ENCODE data around the gene LSR. TPM values are rescaled to one million over a fixed set of nuclear protein-coding genes. Genes with fewer than 3 reads are reported as not detected.

Gene LSR
- total RNA-seq, 1 experiment from 2014 or later: 0.23 TPM

Other genes starting within 250 kb of the LSR start
- gene GRAMD1A, start 248.7 kb upstream of the LSR start, total RNA-seq (2014; rRNA removed; shearing (Covaris generic)): 35.1 and 63.9 TPM in 2 replicates
- gene SCN1B, start 218.5 kb upstream of the LSR start, total RNA-seq (2014; rRNA removed; shearing (Covaris generic)): 9.3 and 13.5 TPM in 2 replicates
- gene HPN, start 207.3 kb upstream of the LSR start, total RNA-seq (2014; rRNA removed; shearing (Covaris generic)): not detected in 2 replicates
- gene FXYD3, start 133.2 kb upstream of the LSR start, total RNA-seq (2014; rRNA removed; shearing (Covaris generic)): not detected in 2 replicates
- gene LGI4, start 113.9 kb upstream of the LSR start, total RNA-seq (2014; rRNA removed; shearing (Covaris generic)): not detected in 2 replicates
- not detected in 2 replicates for gene FXYD1, start 110.2 kb upstream of the LSR start, total RNA-seq (2014; rRNA removed; shearing (Covaris generic))
- 0.66 and 1.7 TPM in 2 replicates for gene FXYD7, start 105.7 kb upstream of the LSR start, total RNA-seq (2014; rRNA removed; shearing (Covaris generic))
- 255 and 385 TPM in 2 replicates for gene FXYD5, start 94.3 kb upstream of the LSR start, total RNA-seq (2014; rRNA removed; shearing (Covaris generic))
- gene FAM187B, start 20.3 kb upstream of the LSR start, total RNA-seq (2014; rRNA removed; shearing (Covaris generic)): not detected in 2 replicates
- gene USF2, start 20.0 kb downstream of the LSR start, total RNA-seq (2014; rRNA removed; shearing (Covaris generic)): 106 and 129 TPM in 2 replicates
- gene HAMP, start 33.5 kb downstream of the LSR start, total RNA-seq (2014; rRNA removed; shearing (Covaris generic)): not detected in 2 replicates
- not detected in 2 replicates for gene MAG, start 43.2 kb downstream of the LSR start, total RNA-seq (2014; rRNA removed; shearing (Covaris generic))
- 23.2 and 27.6 TPM in 2 replicates for gene CD22, start 80.2 kb downstream of the LSR start, total RNA-seq (2014; rRNA removed; shearing (Covaris generic))
- 0.06 TPM in 1 of 2 replicates, not detected in the other for gene FFAR1, start 98.9 kb downstream of the LSR start, total RNA-seq (2014; rRNA removed; shearing (Covaris generic))
- gene FFAR3, start 109.5 kb downstream of the LSR start, total RNA-seq (2014; rRNA removed; shearing (Covaris generic)): 0.11 TPM in 1 of 2 replicates, not detected in the other
- not detected in 2 replicates for gene GPR42, start 122.1 kb downstream of the LSR start, total RNA-seq (2014; rRNA removed; shearing (Covaris generic))
- not detected in 2 replicates for gene FFAR2, start 199.3 kb downstream of the LSR start, total RNA-seq (2014; rRNA removed; shearing (Covaris generic))
- not detected in 2 replicates for gene KRTDAP, start 241.5 kb downstream of the LSR start, total RNA-seq (2014; rRNA removed; shearing (Covaris generic))